ENCODE data around the gene JADE2. TPM values are rescaled to one million over a fixed set of nuclear protein-coding genes. Genes with fewer than 3 reads are reported as not detected.

The JADE2 gene
- total RNA-seq, 1 experiment from 2014 or later: 138 TPM

- BruUV-seq (replicated peaks): no TSS peak
- no peak overlapping the region for H3K4me3 Mint-ChIP-seq (ENCODE audit: unreplicated experiment)
- ChIA-PET CTCF (interaction anchor here (0.6 to 1.7 kb wide), 6 partner anchors 7 to 261 kb away, joined by 3 to 10 read pairs (median 5); partner anchors contain the start of gene CDKN2AIPNL), POLR2A (interaction anchor here (0.7 to 2.8 kb wide), 7 partner anchors 13 to 197 kb away, joined by 3 to 11 read pairs (median 4); partner anchors contain the start of gene CDKN2AIPNL)
- peak; percentile 72 for DNase-seq (ENCODE audit: unreplicated experiment)
- no peaks in the 10 kb centered on the region for H3K9me3 Mint-ChIP-seq (ENCODE audit: unreplicated experiment)
- intact Hi-C loops (cut with micrococcal nuclease): no loop called here
- peaks cover 98% of the 10 kb centered on the region for H3K36me3 Mint-ChIP-seq (ENCODE audit: insufficient read depth, unreplicated experiment)
- TF ChIP-seq CTCF (IDR thresholded peaks at IDR 0.05; ENCODE audit: unreplicated experiment): no peak
- H3K27me3 Mint-ChIP-seq (ENCODE audit: insufficient read depth, unreplicated experiment): no peaks in the 10 kb centered on the region
- peak overlapping the region; percentile 47 for H3K27ac Mint-ChIP-seq (ENCODE audit: low read depth, unreplicated experiment)
- H3K4me1 Mint-ChIP-seq (ENCODE audit: insufficient read depth, unreplicated experiment): peaks cover 34% of the 10 kb centered on the region
These were observed 42.3 kb downstream of the JADE2 start for GRCh38 chr5:134567641-134568336.

GRCh38 chr5:134568337-134568700 is 42.8 kb downstream of the JADE2 start:
- Mint-ChIP-seq H3K36me3 (ENCODE audit: insufficient read depth, unreplicated experiment) (peaks cover 98% of the 10 kb centered on the region), H3K4me3 (ENCODE audit: unreplicated experiment) (no peak overlapping the region), H3K9me3 (ENCODE audit: unreplicated experiment) (no peaks in the 10 kb centered on the region), H3K27me3 (ENCODE audit: insufficient read depth, unreplicated experiment) (no peaks in the 10 kb centered on the region), H3K27ac (ENCODE audit: low read depth, unreplicated experiment) (peak overlapping the region; percentile 47), H3K4me1 (ENCODE audit: insufficient read depth, unreplicated experiment) (peaks cover 34% of the 10 kb centered on the region)
- TF ChIP-seq CTCF (IDR thresholded peaks at IDR 0.05; ENCODE audit: unreplicated experiment): no peak
- POLR2A ChIA-PET: interaction anchor here (0.5 to 2.8 kb wide), 8 partner anchors 14 to 280 kb away, joined by 3 to 11 read pairs (median 4); partner anchors contain the start of gene CDKN2AIPNL
- DNase-seq (ENCODE audit: unreplicated experiment): no peak
- intact Hi-C loops (cut with micrococcal nuclease): no loop called here
- no TSS peak for BruUV-seq (replicated peaks)
- CTCF ChIA-PET: interaction anchor here (0.6 to 1.5 kb wide), 7 partner anchors 8 to 264 kb away, joined by 3 to 9 read pairs (median 3); partner anchors contain the start of gene CDKN2AIPNL

- ChIA-PET POLR2A (interaction anchor here (0.5 to 2.8 kb wide), 9 partner anchors 15 to 281 kb away, joined by 3 to 11 read pairs (median 4); partner anchors contain the start of genes CDKN2AIPNL and UBE2B), CTCF (interaction anchor here (0.6 to 1.5 kb wide), 7 partner anchors 8 to 265 kb away, joined by 3 to 9 read pairs (median 3); partner anchors contain the start of gene CDKN2AIPNL)
- peak; percentile 92 for DNase-seq (ENCODE audit: unreplicated experiment)
- peaks cover 34% of the 10 kb centered on the region for H3K4me1 Mint-ChIP-seq (ENCODE audit: insufficient read depth, unreplicated experiment)
- no peak overlapping the region for H3K4me3 Mint-ChIP-seq (ENCODE audit: unreplicated experiment)
- no TSS peak for BruUV-seq (replicated peaks)
- intact Hi-C loops (cut with micrococcal nuclease): no loop called here
- no peaks in the 10 kb centered on the region for H3K27me3 Mint-ChIP-seq (ENCODE audit: insufficient read depth, unreplicated experiment)
- peaks cover 98% of the 10 kb centered on the region for H3K36me3 Mint-ChIP-seq (ENCODE audit: insufficient read depth, unreplicated experiment)
- TF ChIP-seq CTCF (IDR thresholded peaks at IDR 0.05; ENCODE audit: unreplicated experiment): no peak
- peak overlapping the region; percentile 47 for H3K27ac Mint-ChIP-seq (ENCODE audit: low read depth, unreplicated experiment)
- no peaks in the 10 kb centered on the region for H3K9me3 Mint-ChIP-seq (ENCODE audit: unreplicated experiment)
These were observed 43.6 kb downstream of the JADE2 start for GRCh38 chr5:134568761-134569695.

Data from MCF 10A (cell line).